VCaP (cell line): ENCODE data around the gene HOXA7.
A peak's percentile ranks its signal among the peaks of the same experiment; 100 is the strongest.

Experiments used
- H3K27ac ChIP-seq: fragments of 450-650 bp; 2 replicates; pipeline ENCODE4 v1.5.1; 2017
- CTCF ChIP-seq: fragments of 450-650 bp; conservative IDR thresholded peaks from 2 replicates; pipeline ENCODE4 v1.5.1; 2017; ENCODE audit warnings: mild to moderate bottlenecking, moderate library complexity

The HOXA7 gene

GRCh38 chr7:27202018-27202861 lies 45.8 kb upstream of the HOXA7 start:
- H3K27ac ChIP-seq: peak overlapping the region; percentile 98
- no peak for TF ChIP-seq CTCF

GRCh38 chr7:27201580-27202017 lies 45.1 kb upstream of the HOXA7 start:
- H3K27ac ChIP-seq: peak overlapping the region; percentile 98
- no peak for TF ChIP-seq CTCF

GRCh38 chr7:27200761-27201579 lies 44.5 kb upstream of the HOXA7 start:
- no peak for TF ChIP-seq CTCF
- H3K27ac ChIP-seq: peak overlapping the region; percentile 98

GRCh38 chr7:27199849-27200760 lies 43.6 kb upstream of the HOXA7 start, which contains the start of gene HOXA13:
HOXA13 (minus strand) TSS chr7:27200091; CDS start chr7:27200077, 14 bp downstream.
- TF ChIP-seq CTCF: no peak
- peak within 1 kb of the TSS; percentile 98 for H3K27ac ChIP-seq

- peak overlapping the region; percentile 98 for H3K27ac ChIP-seq
- no peak for TF ChIP-seq CTCF
Observed at GRCh38 chr7:27198871-27199801, 42.7 kb upstream of the HOXA7 start.

- peak overlapping the region; percentile 98 for H3K27ac ChIP-seq
- no peak for TF ChIP-seq CTCF
Observed at GRCh38 chr7:27198138-27198841, 41.8 kb upstream of the HOXA7 start.
